ENCODE results near the gene MYO1G. TPM values are rescaled to one million over a fixed set of nuclear protein-coding genes. Genes with fewer than 3 reads are reported as not detected.
A peak's percentile ranks its signal among the peaks of the same experiment; 100 is the strongest.

Gene MYO1G
- total and polyA plus RNA-seq, 9 donors: 0.48 to 2.4 (median 1.0) TPM

- intact Hi-C loops (cut with DNase I): no loop called here
- Histone ChIP-seq H3K9me3 (no peaks in the 10 kb centered on the region), H3K36me3 (no peaks in the 10 kb centered on the region), H3K4me3 (no peak overlapping the region), H3K4me1 (ENCODE audit: insufficient read depth) (no peaks in the 10 kb centered on the region), H3K27ac (no peak overlapping the region), H3K27me3 (no peaks in the 10 kb centered on the region)
- WGBS, 3 donors: 68 to 74% (median 69%) methylated on average over 9 to 10 of the region's 10 CpGs
- no peak for TF ChIP-seq CTCF (IDR thresholded peaks at IDR 0.05)
- TF ChIP-seq POLR2A (IDR thresholded peaks at IDR 0.05): no peak
- TF ChIP-seq EP300 (IDR thresholded peaks at IDR 0.05): no peak
- DNase-seq: peak in 1 of 5 donors; percentile 2
These were observed 7.5 kb downstream of the MYO1G start for GRCh38 chr7:44971188-44971901.

DNA sequence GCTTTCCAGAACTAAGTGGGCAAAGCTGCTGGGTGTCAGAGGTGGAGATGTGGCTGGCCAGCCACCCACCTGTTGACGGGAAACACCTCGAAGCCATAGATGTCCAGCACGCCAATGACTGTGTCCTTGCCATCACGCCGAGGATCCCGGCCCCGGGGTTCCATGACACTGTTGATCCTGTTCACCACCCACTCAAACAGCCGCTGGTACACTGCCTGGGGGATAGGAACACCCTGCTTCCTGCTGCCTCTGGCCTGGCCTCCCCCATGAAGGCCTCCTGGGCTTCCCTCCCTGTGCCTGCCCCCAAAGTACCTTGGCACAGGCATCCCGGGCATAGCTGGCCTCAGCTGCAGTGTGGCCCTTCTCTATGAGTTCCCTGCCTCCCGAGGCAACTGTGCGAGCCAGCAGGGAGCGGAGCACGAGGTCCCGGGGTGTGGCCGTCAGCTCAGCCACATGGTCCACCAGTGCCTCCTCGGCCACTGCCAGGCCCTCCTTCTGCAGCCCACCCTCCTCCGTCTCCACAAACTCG is 8.2 kb downstream of the MYO1G start:
- intact Hi-C loops (cut with DNase I): no loop called here
- TF ChIP-seq EP300 (IDR thresholded peaks at IDR 0.05) (no peak), POLR2A (IDR thresholded peaks at IDR 0.05) (no peak), CTCF (IDR thresholded peaks at IDR 0.05) (no peak)
- H3K4me1 ChIP-seq (ENCODE audit: insufficient read depth): no peaks in the 10 kb centered on the region
- DNase-seq: no peak
- 80 to 85% (median 82%) methylated on average over 18 of the region's 18 CpGs for WGBS, 3 donors
- no peaks in the 10 kb centered on the region for H3K36me3 ChIP-seq
- H3K27ac ChIP-seq: no peak overlapping the region
- no peak overlapping the region for H3K4me3 ChIP-seq
- no peaks in the 10 kb centered on the region for H3K27me3 ChIP-seq
- H3K9me3 ChIP-seq: no peaks in the 10 kb centered on the region

- no peak overlapping the region for H3K4me3 ChIP-seq
- TF ChIP-seq POLR2A (IDR thresholded peaks at IDR 0.05): no peak
- no peak for TF ChIP-seq EP300 (IDR thresholded peaks at IDR 0.05)
- TF ChIP-seq CTCF (IDR thresholded peaks at IDR 0.05): no peak
These were observed 8.9 kb downstream of the MYO1G start for GRCh38 chr7:44969701-44970522.

GRCh38 chr7:44969049-44969700 is 9.6 kb downstream of the MYO1G start:
- Histone ChIP-seq H3K27ac (no peak overlapping the region), H3K36me3 (no peaks in the 10 kb centered on the region), H3K4me3 (no peak overlapping the region), H3K4me1 (ENCODE audit: insufficient read depth) (no peaks in the 10 kb centered on the region), H3K27me3 (no peaks in the 10 kb centered on the region), H3K9me3 (no peaks in the 10 kb centered on the region)
- 91 to 93% (median 92%) methylated on average over 11 of the region's 11 CpGs for WGBS, 3 donors
- DNase-seq: peak in 2 of 5 donors; percentile 10 to 25
- TF ChIP-seq EP300 (IDR thresholded peaks at IDR 0.05) (no peak), POLR2A (IDR thresholded peaks at IDR 0.05) (no peak), CTCF (IDR thresholded peaks at IDR 0.05) (no peak)
- intact Hi-C loops (cut with DNase I): loop anchor here in 1 of 4 donors (10.0 kb wide), 1 partner anchor 146 kb away; the partner anchor contains the start of gene TBRG4

More at GRCh38 chr7:44969701-44970522, 8.9 kb downstream of the MYO1G start:
- Histone ChIP-seq H3K9me3 (no peaks in the 10 kb centered on the region), H3K27ac (no peak overlapping the region), H3K27me3 (no peaks in the 10 kb centered on the region), H3K4me1 (ENCODE audit: insufficient read depth) (no peaks in the 10 kb centered on the region), H3K36me3 (no peaks in the 10 kb centered on the region)
- intact Hi-C loops (cut with DNase I): loop anchor here in 1 of 4 donors (10.0 kb wide), 1 partner anchor 145 kb away; the partner anchor contains the start of gene TBRG4
- peak in 2 of 5 donors; percentile 12 to 14 for DNase-seq
- 75 to 80% (median 76%) methylated on average over 21 of the region's 21 CpGs for WGBS, 3 donors

Measured in ovary (tissue), 9 donors.